ENCODE data around the gene PCDHGA3.
"Not testable (repeated sequence)": the region's sequence is repeated elsewhere in the genome, so short reads cannot be mapped to it uniquely, and the experiment has no call there.

The PCDHGA3 gene

DNA sequence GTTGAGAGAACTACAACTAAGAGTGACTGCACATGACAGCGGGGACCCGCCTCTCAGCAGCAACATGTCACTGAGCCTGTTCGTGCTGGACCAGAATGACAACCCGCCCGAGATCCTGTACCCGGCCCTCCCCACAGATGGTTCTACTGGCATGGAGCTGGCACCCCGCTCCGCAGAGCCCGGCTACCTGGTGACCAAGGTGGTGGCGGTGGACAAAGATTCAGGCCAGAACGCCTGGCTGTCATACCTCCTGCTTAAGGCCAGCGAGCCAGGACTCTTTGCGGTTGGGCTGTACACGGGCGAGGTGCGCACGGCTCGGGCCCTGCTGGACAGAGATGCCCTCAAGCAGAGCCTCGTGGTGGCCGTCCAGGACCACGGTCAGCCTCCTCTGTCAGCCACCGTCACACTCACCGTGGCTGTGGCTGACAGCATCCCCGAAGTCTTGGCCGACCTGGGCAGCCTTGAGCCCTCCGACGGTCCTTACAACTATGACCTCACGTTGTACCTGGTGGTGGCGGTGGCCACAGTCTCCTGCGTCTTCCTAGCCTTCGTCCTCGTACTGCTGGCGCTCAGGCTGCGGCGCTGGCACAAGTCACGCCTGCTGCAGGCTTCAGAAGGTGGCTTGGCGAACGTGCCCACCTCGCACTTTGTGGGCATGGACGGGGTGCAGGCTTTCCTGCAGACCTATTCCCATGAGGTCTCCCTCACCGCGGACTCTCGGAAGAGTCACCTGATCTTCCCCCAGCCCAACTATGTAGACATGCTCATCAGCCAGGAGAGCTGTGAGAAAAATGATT is 41.0 kb downstream of the PCDHGA3 start:
- TF ChIP-seq, protein P1, sequence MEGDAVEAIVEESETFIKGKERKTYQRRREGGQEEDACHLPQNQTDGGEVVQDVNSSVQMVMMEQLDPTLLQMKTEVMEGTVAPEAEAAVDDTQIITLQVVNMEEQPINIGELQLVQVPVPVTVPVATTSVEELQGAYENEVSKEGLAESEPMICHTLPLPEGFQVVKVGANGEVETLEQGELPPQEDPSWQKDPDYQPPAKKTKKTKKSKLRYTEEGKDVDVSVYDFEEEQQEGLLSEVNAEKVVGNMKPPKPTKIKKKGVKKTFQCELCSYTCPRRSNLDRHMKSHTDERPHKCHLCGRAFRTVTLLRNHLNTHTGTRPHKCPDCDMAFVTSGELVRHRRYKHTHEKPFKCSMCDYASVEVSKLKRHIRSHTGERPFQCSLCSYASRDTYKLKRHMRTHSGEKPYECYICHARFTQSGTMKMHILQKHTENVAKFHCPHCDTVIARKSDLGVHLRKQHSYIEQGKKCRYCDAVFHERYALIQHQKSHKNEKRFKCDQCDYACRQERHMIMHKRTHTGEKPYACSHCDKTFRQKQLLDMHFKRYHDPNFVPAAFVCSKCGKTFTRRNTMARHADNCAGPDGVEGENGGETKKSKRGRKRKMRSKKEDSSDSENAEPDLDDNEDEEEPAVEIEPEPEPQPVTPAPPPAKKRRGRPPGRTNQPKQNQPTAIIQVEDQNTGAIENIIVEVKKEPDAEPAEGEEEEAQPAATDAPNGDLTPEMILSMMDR (IDR thresholded peaks at IDR 0.05): no peak
- peaks cover 86% of the 10 kb centered on the region for H3K9me3 Mint-ChIP-seq
- no peak for DNase-seq

DNA sequence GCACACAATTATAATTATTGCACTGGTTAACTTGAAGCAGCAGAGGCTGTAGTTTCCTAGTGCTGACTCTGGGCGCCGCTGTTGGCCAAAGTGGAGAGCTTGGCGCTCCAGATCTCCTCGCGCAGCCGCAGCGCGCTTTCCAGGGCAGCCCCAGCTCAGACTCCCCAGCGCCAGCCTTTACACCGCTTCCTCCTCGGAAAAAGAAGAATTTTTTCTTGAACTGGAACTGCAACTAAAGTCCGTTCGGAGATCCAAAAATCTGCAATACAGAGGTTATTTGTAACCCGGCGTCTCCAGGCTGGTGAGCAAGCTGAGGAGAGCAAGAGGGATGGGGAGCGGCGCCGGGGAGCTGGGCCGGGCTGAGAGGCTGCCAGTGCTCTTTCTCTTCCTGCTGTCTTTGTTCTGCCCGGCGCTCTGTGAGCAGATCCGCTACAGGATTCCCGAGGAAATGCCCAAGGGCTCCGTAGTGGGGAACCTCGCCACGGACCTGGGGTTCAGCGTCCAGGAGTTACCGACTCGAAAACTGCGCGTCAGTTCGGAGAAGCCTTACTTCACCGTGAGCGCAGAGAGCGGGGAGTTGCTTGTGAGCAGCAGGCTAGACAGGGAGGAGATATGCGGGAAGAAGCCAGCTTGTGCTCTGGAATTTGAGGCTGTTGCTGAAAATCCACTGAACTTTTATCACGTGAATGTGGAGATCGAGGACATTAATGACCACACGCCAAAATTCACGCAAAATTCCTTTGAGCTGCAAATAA is 44.1 kb downstream of the PCDHGA3 start, which contains the start of gene PCDHGB4:
Gene PCDHGB4, plus strand, starts transcription at position 142 of the 755 bp plus-strand sequence. Its CDS starts 187 bp downstream, at position 329.
- peak within 1 kb of the TSS; percentile 78 for H3K4me3 Mint-ChIP-seq
- not testable (repeated sequence) for H3K27ac Mint-ChIP-seq; H3K4me1 Mint-ChIP-seq; H3K27me3 Mint-ChIP-seq (ENCODE audit: low read depth, poor library complexity)
- TF ChIP-seq, protein P1 (IDR thresholded peaks at IDR 0.05): peak; percentile 50
- H3K9me3 Mint-ChIP-seq: peaks cover 96% of the 10 kb centered on the region
- DNase-seq: peak; percentile 30
- peaks cover 60% of the 10 kb centered on the region for H3K36me3 Mint-ChIP-seq (ENCODE audit: low read depth)

More for the DNA sequence above, 41.0 kb downstream of the PCDHGA3 start:
- Mint-ChIP-seq H3K27ac (no peak overlapping the region), H3K4me1 (no peaks in the 10 kb centered on the region), H3K36me3 (ENCODE audit: low read depth) (peaks cover 38% of the 10 kb centered on the region), H3K27me3 (ENCODE audit: low read depth, poor library complexity) (peaks cover under 1% of the 10 kb centered on the region), H3K4me3 (no peak overlapping the region)

DNA sequence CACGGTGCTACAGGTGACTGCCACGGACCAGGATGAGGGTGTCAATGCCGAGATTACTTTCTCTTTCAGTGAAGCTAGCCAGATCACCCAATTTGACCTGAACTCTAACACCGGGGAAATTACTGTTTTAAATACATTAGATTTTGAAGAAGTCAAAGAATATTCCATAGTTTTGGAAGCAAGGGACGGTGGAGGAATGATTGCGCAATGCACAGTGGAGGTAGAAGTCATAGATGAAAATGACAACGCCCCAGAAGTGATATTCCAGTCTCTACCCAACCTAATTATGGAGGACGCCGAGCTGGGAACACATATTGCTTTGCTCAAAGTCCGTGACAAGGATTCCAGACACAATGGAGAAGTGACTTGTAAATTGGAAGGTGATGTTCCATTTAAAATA is 45.0 kb downstream of the PCDHGA3 start:
- Mint-ChIP-seq H3K36me3 (ENCODE audit: low read depth) (peaks cover 64% of the 10 kb centered on the region), H3K9me3 (peaks cover 96% of the 10 kb centered on the region), H3K27ac (no peak overlapping the region), H3K27me3 (ENCODE audit: low read depth, poor library complexity) (peaks cover 3% of the 10 kb centered on the region), H3K4me1 (no peaks in the 10 kb centered on the region), H3K4me3 (no peak overlapping the region)
- no peak for DNase-seq
- TF ChIP-seq, protein P1 (IDR thresholded peaks at IDR 0.05): no peak

DNA sequence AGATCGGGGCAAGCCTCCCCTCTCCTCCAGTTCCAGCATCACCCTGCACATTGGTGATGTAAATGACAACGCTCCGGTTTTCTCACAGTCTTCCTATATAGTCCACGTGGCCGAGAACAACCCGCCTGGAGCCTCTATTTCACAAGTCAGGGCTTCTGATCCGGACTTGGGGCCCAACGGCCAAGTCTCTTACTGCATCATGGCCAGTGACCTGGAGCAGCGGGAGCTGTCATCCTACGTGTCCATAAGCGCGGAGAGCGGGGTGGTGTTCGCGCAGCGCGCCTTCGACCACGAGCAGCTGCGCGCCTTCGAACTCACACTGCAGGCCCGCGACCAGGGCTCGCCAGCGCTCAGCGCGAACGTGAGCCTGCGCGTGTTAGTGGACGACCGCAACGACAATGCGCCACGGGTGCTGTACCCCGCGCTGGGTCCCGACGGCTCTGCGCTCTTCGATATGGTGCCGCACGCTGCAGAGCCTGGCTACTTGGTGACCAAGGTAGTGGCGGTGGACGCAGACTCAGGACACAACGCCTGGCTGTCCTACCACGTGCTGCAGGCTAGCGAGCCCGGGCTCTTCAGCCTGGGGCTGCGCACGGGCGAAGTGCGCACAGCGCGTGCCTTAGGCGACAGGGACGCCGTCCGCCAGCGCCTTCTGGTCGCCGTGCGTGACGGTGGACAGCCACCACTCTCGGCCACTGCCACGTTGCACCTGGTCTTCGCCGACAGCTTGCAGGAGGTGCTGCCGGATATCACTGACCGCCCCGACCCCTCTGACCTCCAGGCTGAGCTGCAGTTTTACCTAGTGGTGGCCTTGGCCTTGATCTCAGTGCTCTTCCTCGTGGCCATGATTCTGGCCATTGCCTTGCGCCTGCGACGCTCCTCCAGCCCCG is 45.8 kb downstream of the PCDHGA3 start:
- peak overlapping the region; percentile 72 for H3K27ac Mint-ChIP-seq
- peak overlapping the region; percentile 35 for H3K4me3 Mint-ChIP-seq
- H3K9me3 Mint-ChIP-seq: peaks cover 96% of the 10 kb centered on the region
- TF ChIP-seq, protein P1 (IDR thresholded peaks at IDR 0.05): no peak
- peaks cover 72% of the 10 kb centered on the region for H3K36me3 Mint-ChIP-seq (ENCODE audit: low read depth)
- peaks cover 3% of the 10 kb centered on the region for H3K27me3 Mint-ChIP-seq (ENCODE audit: low read depth, poor library complexity)
- no peak for DNase-seq
- no peaks in the 10 kb centered on the region for H3K4me1 Mint-ChIP-seq

DNA sequence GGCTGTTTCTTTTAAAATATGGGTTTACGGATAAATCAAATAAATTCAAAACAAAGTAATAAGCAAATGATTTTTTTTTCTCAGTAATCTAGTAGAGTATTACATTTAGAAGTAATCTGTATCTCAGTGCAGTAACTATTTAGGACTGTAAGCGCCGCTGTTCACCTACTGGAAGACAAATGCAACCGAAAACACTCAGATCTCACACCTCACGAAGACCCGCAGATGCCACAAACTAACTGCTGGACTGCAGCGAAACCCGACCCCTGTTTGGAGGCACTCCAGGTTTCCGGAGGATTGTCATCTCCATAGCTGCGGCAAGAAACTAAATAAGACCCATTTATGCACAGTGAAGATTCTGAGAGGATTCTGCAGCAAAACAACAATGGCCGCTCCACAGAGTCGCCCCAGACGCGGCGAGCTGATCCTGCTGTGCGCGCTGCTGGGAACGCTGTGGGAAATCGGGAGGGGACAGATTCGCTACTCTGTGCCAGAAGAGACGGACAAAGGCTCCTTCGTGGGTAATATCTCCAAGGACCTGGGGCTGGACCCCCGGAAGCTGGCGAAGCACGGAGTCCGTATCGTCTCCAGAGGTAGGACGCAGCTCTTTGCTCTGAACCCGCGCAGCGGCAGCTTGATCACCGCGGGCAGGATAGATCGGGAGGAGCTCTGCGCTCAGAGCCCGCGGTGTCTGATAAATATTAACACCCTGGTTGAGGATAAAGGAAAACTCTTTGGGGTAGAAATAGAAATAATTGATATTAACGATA is 49.0 kb downstream of the PCDHGA3 start, which contains the start of gene PCDHGA8:
Gene PCDHGA8, plus strand, starts transcription at position 205 of the 770 bp plus-strand sequence. Its CDS starts 181 bp downstream, at position 386.
- H3K9me3 Mint-ChIP-seq: peaks cover 95% of the 10 kb centered on the region
- no peak for DNase-seq
- TF ChIP-seq, protein P1 (IDR thresholded peaks at IDR 0.05): no peak
- H3K4me3 Mint-ChIP-seq: no peak within 1 kb of the TSS
- H3K27ac Mint-ChIP-seq: no peak within 1 kb of the TSS
- H3K27me3 Mint-ChIP-seq (ENCODE audit: low read depth, poor library complexity): peaks cover 3% of the 10 kb centered on the region
- H3K4me1 Mint-ChIP-seq: no peaks in the 10 kb centered on the region
- H3K36me3 Mint-ChIP-seq (ENCODE audit: low read depth): peaks cover 80% of the 10 kb centered on the region
